H4 (cell line): ENCODE data around the gene ELK1. TPM values are rescaled to one million over a fixed set of nuclear protein-coding genes. Genes with fewer than 3 reads are reported as not detected.

Experiments used
- DNase-seq: peaks from one replicate; pipeline ENCODE4 v3.0.0-alpha.2; 2015; ENCODE audit warnings: low spot score
- total RNA-seq: library from RNA; depleted of rRNA; stranded (reverse); fragments of >200 nt; shearing (Covaris generic); gene quantifications from 2 replicates; pipeline ENCODE4 v1.2.3, GENCODE V29; 2014

Gene ELK1
- total RNA-seq, 1 experiment from 2014 or later, result 26.2 TPM

DNA sequence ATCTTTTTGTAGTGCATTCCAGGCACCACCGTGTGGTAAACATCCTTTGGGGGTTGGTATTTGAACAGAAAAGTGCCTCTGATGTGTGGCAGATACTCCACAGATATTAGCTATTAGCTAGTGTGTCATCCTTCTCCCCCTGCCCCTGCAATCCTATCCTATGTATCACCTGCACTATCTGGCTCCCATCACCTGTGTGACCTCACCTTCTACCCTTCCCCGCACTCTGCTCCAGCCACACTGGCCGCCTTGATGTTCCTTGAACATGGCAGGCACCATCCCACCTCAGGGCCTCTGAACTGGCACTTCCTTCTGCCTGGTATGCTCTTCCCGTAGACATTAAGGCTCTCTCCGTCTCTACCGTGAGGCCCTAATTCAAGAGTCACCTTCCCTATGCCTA is 3.7 kb downstream of the ELK1 start:
- DNase-seq, result no peak

DNA sequence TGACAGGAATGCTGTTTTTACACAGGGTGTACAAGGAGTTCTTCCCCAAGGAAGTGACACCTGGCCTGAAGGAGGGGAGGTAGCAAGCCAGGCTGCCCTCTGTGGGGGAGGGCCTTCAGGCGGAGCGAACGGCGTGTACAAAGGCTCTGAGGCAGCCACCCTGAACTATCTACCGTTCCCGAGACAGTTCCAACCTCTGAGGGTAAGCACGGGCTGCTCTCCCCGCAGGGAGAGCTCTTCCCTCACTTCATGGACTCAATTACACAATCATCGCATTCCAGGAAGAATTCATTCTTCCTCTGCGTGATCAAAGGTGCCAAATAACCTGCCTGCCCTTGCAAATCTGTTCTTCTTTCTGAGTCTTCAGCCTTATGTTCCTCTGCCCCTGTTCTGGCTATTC is 4.8 kb downstream of the ELK1 start:
- DNase-seq, result no peak

DNA sequence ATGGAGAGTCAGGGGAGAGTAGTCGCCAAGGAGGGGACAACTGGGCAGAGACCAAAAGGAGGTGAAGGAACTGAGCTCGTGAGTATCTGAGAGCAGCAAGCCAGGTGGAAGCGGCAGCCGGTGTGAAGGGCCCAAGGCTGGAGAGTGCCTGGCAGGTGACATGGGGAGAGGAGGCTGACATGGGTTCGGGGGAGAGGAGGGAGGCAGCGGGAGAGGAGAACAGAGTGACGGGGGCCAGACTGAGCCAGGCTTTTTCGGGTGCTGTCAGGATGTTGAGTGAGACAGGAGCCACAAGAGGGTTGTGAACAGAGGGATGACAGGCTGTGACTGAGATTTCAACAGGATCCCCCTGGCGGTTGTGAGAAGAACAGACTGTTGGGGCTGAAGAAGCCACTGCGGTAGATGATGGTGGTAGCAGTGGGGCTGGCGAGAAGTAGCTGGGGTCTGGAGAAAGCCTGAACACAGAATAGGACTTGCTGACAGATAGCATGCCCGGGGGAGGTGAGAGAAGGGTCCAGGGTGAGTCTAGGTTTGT is 5.7 kb downstream of the ELK1 start:
- no peak for DNase-seq

DNA sequence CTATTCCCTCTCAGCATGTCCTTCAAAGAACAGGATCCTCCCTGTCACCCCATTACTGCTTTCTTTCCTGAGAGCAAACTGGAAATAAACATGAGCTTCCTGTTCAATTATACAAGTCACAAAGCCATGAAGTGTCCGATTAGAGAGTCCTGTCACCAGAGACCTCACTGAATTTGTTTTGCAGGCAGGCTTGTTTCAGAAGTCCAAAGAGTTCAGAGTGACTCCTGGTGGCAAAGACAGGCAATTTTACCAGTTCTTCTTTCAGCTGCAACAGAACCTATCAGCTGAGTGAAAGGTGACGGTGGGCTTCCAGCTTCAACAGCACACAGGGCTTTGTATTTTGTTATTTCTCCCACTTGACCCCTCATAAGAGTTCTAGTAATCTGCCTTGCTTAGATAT is 6.4 kb downstream of the ELK1 start:
- no peak for DNase-seq

DNA sequence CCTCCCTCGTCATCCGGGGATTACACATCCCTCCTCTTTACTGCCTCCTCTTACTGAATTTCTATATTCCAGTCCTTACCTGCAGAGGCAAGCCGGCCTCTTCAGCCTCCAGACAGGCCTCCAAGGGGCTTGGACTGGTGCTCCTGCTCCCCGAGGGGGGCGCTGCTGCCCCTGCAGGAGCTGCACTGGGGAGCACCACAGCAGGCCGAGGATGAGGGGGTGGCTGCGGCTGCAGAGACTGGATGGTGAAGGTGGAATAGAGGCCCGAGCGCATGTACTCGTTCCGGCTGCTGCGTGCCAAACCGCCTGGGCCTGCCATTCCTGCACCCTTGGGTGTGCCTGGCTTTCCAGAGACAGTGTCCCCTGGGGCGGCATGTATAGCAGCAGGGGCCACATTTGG is 11.5 kb downstream of the ELK1 start:
- no peak for DNase-seq

DNA sequence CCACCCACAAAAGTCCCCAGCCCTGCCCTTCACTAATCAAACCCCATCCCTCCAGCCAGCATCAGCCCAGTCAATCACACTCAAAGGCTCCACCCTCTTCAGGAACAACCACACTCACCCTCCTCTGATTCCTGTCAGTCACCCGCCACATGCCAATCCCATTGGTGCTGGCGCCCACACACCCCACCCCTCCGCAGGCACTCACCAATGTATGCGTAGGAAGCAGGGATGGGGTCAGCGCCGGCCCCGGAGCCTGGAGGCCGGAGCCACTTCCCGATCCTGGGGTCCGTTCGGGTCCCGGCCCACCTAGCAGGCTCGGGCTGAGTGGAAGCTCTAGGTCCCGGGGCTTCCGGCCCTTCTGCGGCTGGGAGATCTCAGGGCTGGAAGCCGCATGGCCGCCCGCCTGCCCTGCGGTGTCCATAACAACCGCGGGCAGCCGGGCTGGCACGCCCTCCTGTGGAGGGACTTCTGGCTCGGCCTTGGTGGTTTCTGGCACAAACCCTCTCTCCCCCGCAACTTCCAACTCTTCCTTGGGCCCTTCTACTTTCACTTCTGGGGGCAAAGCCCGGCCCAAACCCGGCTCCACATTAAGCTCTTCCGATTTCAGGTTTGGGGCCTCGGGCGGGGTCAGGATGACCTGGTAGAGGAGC is 12.7 kb downstream of the ELK1 start:
- no peak for DNase-seq

DNA sequence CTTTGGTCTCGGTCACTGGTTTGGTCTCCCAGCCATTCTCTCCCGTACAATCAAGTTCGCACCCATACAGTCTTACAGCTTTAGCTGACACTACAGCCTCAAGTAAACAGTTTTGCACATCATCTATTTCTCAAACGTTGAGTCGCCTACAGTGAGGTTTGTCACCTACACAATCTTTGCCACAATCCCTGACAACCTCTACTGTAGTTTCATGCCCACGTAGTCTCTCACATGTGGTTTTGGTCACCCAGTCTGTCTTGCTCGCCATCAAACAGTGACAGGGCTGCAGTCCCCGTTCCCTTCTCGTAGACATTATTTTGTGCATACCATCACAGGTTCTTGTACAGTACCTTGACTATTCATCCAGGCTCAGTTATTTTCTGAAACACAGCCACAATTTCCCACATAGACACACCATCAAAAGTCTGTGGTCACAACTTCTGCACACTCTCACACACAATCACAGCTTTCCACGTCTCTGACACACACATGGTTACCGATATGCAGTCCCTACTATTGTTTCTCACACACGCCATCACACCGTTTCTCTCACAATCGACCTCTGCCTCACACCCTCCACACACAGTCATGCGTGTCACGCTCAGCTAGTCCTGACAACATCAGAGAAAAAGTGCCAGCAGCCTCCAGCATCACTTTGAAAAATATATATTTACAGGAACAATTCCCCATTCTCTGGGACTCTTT is 15.3 kb downstream of the ELK1 start:
- no peak for DNase-seq

DNA sequence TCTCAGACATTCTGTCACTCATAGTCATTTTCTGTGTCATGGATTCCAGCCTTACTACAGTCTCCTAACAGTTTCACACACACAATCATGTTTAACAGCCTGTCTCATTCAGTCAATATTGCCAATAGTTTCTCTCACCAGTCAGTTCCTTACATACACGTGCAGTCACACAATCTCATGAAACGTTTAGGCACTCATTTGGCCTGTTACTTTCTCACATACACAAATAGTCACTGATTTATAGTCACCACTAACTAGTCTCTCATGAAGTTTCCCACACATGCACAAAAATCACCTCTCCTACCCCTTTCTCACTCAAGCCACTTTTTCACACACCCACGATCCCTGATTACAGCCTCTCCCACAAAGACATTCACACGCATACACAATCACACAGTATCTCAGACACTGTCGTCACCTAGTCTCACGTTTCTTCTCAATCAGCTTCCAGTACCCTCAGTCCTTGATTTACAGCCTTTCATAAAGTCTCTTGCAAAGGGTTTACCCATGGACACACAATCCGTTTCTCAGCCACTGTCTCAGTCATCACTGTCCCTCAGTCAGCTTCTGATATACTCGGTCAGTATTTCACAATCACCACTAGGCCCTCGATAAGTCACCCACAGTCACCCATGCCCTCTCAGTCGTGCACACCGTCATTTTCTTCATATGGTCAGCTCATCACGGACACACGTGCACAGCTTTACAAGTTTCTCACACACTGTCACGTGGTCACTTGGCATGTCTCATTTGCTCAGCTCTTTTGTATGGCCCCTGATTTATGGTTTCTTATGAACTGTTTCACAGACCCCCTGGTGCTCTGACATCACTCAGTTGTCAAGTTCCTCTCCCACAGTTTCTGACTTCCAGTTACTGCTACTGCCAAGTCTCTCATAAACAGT is 16.4 kb downstream of the ELK1 start:
- DNase-seq, result no peak

DNA sequence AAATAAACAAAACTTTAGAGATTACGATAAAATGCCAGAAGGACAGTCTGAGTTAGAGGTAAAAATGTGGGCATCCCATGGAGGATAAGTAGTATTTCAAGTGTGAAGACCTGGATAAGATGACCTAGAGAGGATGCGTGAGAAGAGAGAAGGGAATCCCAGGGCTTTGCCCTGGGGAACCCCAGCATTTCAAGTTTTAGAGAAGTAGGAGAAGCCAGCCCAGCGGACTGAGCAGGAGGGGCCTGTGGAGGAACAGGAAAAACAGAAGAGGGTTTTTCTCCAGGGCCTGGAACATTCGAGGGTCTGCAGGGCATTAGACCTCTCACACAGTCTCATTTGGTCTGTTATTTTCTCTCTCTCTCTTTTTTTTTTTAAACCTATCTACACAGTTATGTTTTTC is 17.7 kb downstream of the ELK1 start:
- DNase-seq, result no peak

DNA sequence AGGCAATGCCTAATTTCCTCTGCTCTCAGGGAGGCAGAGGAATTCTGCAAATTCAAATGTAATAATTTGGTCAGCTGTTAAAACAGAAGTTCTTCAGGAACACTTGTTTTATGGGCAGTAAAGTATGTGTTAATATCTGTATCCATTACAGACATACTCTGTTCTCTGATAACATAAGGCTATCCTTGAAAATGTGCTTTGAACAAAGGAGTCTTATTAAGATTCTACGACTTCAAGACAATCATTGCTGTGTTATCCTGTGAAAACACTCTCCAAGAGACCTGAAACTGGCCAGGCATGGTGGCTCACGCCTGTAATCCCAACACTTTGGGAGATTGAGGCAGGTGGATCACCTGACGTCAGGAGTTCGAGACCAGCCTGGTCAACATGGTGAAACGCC is 18.7 kb downstream of the ELK1 start:
- DNase-seq, result no peak

DNA sequence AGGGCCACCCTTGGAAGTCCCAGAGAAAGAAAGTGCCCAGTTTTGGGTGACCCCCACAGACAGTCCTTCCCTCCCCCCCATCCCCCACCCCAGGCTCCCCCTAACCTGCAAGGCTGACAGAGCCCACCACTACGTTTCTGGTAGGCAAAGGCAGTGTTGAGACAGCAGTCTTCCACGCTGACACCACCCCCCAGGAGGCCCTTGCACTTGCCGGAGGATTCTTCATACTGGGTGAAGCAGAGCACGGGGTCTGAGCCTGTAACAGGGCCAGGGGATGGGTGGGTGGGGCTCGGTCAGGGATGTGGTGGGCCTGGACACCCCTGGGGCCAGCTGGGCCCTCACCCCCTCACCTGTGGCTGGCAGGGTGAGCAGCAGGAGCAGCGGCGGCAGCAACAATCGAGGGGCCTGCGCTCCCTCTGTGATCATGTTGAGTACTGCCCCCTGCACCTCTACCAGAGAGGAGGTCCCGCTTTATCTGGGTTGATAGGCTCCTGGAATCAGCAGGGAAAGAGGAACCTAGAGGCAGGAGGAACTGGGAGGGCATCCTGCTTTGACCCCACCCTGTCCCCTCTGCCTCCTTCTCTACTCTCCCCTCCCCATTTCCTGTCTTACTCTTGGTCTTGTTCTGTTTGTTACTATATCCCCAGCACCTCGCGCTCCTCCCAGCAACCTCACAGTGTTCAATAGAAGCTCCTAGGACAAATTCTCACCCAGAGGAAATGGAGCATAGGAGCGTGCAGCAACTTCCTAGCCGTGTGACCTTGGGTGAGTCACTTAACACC is 20.8 kb downstream of the ELK1 start, which contains the start of gene CFP:
Gene CFP, minus strand, starts transcription at position 512 of the 782 bp plus-strand sequence. Its CDS starts 86 bp downstream, at position 426.
- DNase-seq, result no peak

DNA sequence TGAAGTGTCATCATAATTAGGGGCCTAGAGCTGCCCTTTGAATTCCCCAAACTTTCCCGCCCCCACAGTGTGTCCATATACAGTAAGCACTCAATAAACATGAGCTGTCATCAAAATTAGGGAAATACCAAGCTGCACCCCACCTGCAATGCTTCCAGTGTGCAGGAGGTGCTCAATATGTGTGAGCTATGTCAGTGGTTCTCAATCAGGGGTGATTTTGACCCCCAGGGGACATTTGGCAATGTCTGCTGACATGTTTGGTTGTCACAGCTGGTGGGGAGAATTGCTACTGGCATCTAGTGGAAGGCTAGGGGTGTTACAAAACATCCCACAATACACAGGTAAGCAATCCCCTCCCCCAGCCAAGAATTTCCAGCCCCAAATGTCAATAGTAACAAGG is 21.4 kb downstream of the ELK1 start:
- DNase-seq, result no peak

DNA sequence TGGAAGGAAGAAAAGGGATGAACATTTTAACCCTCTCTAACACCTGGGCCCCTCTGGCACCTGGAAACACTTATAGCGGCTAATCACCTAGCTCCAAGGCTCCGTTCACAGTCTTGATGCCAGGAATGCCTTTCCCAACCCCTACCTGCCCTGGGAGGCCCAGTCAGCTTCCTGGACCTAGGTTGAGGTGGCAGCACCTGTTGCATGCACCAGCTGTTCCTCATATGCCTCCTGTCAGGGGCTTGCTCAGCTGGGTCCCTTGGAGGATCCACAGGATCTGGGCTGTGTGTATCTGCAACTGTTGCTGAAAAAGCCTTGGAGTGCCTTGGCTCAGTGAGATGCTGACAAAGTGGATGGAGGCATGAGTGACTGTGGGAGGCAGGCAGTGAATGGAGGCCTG is 25.0 kb downstream of the ELK1 start:
- no peak for DNase-seq

DNA sequence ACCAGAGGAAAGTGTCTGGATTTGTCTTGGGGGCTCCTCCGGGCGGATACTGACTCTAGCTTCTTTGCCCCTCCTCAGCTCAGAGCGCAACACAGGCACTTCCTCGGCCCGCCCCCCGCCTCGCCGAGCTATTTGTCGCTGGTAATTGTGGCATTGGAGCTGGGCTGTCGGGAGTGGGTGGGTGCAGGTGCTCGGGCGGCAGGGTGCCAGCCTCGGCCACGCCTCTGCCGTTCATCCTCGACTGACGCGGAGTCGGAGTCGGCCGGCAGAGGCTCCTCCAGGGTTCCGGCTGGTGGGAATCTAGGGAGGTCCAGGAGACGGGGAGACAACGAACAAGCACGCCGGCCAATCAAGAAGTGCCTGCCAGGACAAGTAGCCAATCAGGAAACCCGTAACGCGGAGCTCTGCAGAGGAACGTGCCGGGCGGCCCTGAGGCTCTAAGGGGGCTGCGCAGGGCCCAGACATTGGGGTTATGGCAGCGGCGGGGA is 26.8 kb downstream of the ELK1 start:
- no peak for DNase-seq

DNA sequence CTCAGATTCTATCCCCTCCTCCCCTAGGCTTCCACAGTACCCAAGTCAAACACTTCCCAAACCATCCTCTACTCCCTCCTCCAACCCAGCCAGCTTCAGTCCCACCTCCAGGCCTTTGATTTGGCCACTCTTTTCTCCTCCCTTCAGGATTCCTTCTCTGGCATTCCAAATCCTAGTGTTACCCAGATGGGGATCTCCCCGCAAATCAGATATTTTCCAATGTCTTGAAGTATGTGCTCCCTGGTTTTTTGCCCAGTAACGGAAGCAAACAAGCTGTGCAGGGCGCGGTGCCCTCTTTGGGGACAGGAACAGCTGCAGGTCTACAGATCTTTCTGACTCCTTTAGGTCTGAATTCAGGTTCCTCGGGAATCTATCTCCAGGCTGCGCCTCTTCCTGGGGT is 28.5 kb downstream of the ELK1 start:
- DNase-seq, result no peak

DNA sequence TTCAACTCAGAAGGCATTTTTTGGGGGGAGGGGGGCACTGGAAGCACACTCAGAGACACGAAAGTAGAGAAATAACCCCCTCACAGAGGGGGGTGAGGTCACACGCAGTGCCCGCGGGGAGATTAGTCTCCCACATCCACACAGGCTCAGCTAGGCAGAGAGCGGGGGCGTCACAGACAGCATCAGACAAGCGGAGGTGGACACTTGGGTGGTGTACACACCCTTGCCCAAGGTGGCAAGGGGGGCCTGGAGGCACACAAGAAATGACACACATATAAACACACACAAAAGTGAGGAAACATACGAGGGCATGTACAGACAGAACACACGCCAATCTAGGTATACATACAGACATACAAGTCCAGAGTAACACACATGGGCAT is 30.1 kb downstream of the ELK1 start:
- no peak for DNase-seq

DNA sequence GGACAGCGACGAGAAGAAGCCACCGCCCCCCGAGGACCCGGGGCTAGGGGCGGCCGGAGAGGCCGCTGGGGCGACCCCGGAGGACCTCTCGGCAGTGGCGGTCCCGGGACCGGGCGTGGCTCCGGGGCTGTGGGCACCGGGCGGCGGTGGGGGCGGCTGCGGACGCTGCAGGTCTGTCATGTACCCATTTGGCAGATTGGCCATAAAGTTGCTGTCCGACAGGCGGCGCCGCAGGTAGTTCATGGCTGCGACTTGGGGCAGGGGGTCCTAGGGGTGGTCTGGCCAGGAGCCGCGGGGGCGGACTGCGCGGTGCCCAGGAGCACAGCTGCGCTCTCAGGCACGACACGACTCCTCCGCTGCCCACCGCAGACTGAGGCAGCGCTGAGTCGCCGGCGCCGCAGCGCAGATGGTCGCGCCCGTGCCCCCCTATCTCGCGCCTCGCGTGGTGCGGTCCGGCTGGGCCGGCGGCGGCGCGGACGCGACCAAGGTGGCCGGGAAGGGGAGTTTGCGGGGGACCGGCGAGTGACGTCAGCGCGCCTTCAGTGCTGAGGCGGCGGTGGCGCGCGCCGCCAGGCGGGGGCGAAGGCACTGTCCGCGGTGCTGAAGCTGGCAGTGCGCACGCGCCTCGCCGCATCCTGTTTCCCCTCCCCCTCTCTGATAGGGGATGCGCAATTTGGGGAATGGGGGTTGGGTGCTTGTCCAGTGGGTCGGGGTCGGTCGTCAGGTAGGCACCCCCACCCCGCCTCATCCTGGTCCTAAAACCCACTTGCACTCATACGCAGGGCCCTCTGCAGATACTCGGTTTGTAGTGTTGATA is 30.7 kb downstream of the ELK1 start, which contains the start of gene SYN1:
Gene SYN1, minus strand, starts transcription at position 372 of the 817 bp plus-strand sequence. Its CDS starts 129 bp downstream, at position 243.
- peak; percentile 57 for DNase-seq

DNA sequence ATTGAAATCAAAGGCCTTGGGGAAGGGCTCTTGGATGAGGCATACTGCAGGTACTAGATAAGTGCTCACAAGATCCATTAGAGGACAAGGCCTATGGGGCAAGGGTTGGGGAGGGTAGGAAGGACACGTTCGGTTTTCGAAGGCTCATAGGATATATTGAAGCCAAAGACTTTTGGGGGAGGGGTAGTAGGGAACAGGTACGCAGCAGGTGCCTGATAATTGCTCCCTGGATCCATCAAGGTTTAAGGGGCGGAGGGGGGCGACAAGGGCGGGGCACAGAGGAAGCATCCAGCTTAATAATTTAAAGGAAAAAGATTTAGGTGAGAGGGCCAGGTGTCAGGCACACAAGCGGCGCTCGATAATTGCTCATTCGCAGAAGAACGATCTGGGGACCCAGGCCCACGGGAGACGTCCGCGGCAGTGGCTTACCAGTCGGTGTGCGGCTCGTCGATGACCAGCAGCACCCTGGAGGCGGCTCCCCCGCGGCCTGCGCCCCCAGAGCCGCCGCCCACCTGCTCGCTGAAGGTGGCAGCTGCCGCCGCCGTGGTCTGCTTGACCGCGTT is 31.4 kb downstream of the ELK1 start:
- no peak for DNase-seq

DNA sequence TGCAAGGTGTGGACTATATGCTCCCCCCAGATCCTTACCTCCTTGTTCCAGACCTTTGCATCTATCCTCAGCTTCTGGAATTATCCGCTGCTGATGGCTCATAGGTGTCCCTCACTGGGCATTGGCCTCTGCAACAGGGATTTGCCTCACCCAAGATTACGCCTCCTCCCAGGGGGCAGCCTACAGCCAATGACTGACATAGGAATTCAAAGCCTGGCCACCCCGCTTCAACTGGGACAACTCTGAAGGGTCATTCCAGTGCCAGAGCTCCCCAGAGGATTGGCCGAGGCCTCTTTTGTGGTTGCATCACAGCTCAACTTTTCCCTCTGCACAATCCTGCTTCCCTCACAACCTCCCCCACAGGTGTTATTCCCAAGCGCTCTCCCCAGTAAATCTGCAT is 35.7 kb downstream of the ELK1 start:
- no peak for DNase-seq

DNA sequence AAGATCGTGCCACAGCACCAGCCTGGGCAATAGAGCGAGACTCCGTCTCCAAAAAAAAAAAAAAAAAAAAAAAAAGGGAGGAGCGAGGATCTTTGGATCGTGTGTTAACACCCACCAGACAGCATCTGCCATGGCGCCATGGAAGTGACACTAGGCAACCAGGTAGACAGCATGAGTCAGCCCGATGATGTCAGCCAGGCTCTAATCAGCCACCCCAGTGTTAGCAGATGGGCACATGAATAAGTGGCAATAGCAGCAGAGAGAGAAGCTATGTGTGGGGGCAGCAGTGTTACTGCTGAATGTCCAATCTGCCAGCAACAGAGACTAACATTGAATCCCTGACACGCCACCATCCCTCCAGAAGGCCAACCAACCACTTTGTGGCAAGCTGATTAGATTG is 37.3 kb downstream of the ELK1 start:
- no peak for DNase-seq
